Vagina (tissue), 2 donors: Measurements from ENCODE around the gene PSMB9.

Experiments used
- POLR2A ChIP-seq, 2 donors: fragments of 450-650 bp; IDR thresholded peaks; one replicate each; pipeline ENCODE4 v1.6.1; 2017; ENCODE audit warnings: antibody characterized with exemption in 2 of 2, mild to moderate bottlenecking in 2 of 2, moderate library complexity in 2 of 2
- TF ChIP-seq, protein P1 (sequence below), 3 experiments: fragments of 450-650 bp in 2 of 3; fragments of 200-600 bp in 1 of 3; sonication (generic) in 1 of 3; IDR thresholded peaks; one replicate each; pipeline ENCODE4 v1.5.1; 2017 to 2019; ENCODE audit warnings: antibody characterized with exemption in 3 of 3, mild to moderate bottlenecking in 2 of 3, moderate library complexity in 2 of 3

- TF ChIP-seq, protein P1, sequence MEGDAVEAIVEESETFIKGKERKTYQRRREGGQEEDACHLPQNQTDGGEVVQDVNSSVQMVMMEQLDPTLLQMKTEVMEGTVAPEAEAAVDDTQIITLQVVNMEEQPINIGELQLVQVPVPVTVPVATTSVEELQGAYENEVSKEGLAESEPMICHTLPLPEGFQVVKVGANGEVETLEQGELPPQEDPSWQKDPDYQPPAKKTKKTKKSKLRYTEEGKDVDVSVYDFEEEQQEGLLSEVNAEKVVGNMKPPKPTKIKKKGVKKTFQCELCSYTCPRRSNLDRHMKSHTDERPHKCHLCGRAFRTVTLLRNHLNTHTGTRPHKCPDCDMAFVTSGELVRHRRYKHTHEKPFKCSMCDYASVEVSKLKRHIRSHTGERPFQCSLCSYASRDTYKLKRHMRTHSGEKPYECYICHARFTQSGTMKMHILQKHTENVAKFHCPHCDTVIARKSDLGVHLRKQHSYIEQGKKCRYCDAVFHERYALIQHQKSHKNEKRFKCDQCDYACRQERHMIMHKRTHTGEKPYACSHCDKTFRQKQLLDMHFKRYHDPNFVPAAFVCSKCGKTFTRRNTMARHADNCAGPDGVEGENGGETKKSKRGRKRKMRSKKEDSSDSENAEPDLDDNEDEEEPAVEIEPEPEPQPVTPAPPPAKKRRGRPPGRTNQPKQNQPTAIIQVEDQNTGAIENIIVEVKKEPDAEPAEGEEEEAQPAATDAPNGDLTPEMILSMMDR (IDR thresholded peaks at IDR 0.05) = no peak
- TF ChIP-seq POLR2A (IDR thresholded peaks at IDR 0.05) = no peak
These were observed 1.6 kb downstream of the PSMB9 start for GRCh38 chr6:32855467-32856174.
